Measurements from ENCODE around the gene ARHGEF37. TPM values are rescaled to one million over a fixed set of nuclear protein-coding genes. Genes with fewer than 3 reads are reported as not detected.

The ARHGEF37 gene
- total and polyA plus RNA-seq, 2 of the 8 experiments (the other 6 are each of a cell fraction or from before 2014, with no cell fraction given), result 0.21 to 0.48 TPM

GRCh38 chr5:149543361-149544027 is 37.8 kb upstream of the ARHGEF37 start (continued):
- TF ChIP-seq, protein P1, sequence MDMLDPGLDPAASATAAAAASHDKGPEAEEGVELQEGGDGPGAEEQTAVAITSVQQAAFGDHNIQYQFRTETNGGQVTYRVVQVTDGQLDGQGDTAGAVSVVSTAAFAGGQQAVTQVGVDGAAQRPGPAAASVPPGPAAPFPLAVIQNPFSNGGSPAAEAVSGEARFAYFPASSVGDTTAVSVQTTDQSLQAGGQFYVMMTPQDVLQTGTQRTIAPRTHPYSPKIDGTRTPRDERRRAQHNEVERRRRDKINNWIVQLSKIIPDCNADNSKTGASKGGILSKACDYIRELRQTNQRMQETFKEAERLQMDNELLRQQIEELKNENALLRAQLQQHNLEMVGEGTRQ (IDR thresholded peaks at IDR 0.05; ENCODE audit: low read length), result no peak
- TF ChIP-seq EGR1 (IDR thresholded peaks at IDR 0.05; ENCODE audit: borderline replicate concordance, low read depth, low read length), result no peak
